Measurements from ENCODE around the gene MOK.

MOK gene

GRCh38 chr14:102202944-102203343 lies 102.0 kb downstream of the MOK start:
- H3K4me3 ChIP-seq (ENCODE audit: low read depth, low read length) = no peak overlapping the region
- TF ChIP-seq, protein P1, sequence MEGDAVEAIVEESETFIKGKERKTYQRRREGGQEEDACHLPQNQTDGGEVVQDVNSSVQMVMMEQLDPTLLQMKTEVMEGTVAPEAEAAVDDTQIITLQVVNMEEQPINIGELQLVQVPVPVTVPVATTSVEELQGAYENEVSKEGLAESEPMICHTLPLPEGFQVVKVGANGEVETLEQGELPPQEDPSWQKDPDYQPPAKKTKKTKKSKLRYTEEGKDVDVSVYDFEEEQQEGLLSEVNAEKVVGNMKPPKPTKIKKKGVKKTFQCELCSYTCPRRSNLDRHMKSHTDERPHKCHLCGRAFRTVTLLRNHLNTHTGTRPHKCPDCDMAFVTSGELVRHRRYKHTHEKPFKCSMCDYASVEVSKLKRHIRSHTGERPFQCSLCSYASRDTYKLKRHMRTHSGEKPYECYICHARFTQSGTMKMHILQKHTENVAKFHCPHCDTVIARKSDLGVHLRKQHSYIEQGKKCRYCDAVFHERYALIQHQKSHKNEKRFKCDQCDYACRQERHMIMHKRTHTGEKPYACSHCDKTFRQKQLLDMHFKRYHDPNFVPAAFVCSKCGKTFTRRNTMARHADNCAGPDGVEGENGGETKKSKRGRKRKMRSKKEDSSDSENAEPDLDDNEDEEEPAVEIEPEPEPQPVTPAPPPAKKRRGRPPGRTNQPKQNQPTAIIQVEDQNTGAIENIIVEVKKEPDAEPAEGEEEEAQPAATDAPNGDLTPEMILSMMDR (IDR thresholded peaks at IDR 0.05; ENCODE audit: low read depth, low read length) = no peak
- TF ChIP-seq POLR2A (IDR thresholded peaks at IDR 0.05; ENCODE audit: extremely low read depth, insufficient read length) (no peak), MYC (IDR thresholded peaks at IDR 0.05; ENCODE audit: low read depth, low read length) (no peak)
- TF ChIP-seq, protein P2, sequence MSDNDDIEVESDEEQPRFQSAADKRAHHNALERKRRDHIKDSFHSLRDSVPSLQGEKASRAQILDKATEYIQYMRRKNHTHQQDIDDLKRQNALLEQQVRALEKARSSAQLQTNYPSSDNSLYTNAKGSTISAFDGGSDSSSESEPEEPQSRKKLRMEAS (IDR thresholded peaks at IDR 0.05; ENCODE audit: low read depth, low read length) = no peak

GRCh38 chr14:102201776-102202175 lies 103.2 kb downstream of the MOK start:
- DNase-seq (ENCODE audit: low read depth) = no peak
- no peak overlapping the region for H3K4me3 ChIP-seq (ENCODE audit: low read depth, low read length)
- TF ChIP-seq, protein P2 (IDR thresholded peaks at IDR 0.05; ENCODE audit: low read depth, low read length) = no peak
- TF ChIP-seq POLR2A (IDR thresholded peaks at IDR 0.05; ENCODE audit: extremely low read depth, insufficient read length) (no peak), MYC (IDR thresholded peaks at IDR 0.05; ENCODE audit: low read depth, low read length) (no peak)
- TF ChIP-seq, protein P1 (IDR thresholded peaks at IDR 0.05; ENCODE audit: low read depth, low read length) = no peak

More at GRCh38 chr14:102202944-102203343, 102.0 kb downstream of the MOK start:
- DNase-seq (ENCODE audit: low read depth) = no peak

DNA sequence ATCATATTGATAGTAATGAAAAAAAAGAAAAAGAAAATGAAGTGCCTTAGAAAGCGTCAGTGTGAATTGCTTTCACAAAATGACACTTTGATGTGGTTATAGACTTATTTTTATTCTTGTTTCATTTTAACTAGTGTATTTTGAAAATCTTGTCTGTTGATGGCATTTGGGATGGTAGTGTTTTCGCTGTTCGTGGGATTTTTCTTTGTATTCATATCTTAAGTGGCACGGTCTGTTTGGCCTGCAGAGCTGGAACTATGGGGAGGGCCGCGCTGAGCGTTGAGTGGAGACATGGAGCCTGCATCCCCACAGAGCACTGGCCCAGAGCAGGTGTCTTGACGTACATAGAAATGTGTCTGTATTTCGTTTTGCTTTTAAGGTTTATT lies 103.6 kb downstream of the MOK start:
- H3K4me3 ChIP-seq (ENCODE audit: low read depth, low read length) = no peak overlapping the region
- no peak for DNase-seq (ENCODE audit: low read depth)
- TF ChIP-seq, protein P1 (IDR thresholded peaks at IDR 0.05; ENCODE audit: low read depth, low read length) = no peak
- TF ChIP-seq POLR2A (IDR thresholded peaks at IDR 0.05; ENCODE audit: extremely low read depth, insufficient read length) (no peak), MYC (IDR thresholded peaks at IDR 0.05; ENCODE audit: low read depth, low read length) (no peak)
- TF ChIP-seq, protein P2 (IDR thresholded peaks at IDR 0.05; ENCODE audit: low read depth, low read length) = no peak

GRCh38 chr14:102200690-102201352 lies 104.1 kb downstream of the MOK start:
- TF ChIP-seq, protein P2 (IDR thresholded peaks at IDR 0.05; ENCODE audit: low read depth, low read length) = no peak
- TF ChIP-seq POLR2A (IDR thresholded peaks at IDR 0.05; ENCODE audit: extremely low read depth, insufficient read length) = no peak
- no peak for TF ChIP-seq MYC (IDR thresholded peaks at IDR 0.05; ENCODE audit: low read depth, low read length)
- TF ChIP-seq, protein P1 (IDR thresholded peaks at IDR 0.05; ENCODE audit: low read depth, low read length) = no peak
- no peak for DNase-seq (ENCODE audit: low read depth)
- H3K4me3 ChIP-seq (ENCODE audit: low read depth, low read length) = no peak overlapping the region

- DNase-seq (ENCODE audit: low read depth) = no peak
- TF ChIP-seq MYC (IDR thresholded peaks at IDR 0.05; ENCODE audit: low read depth, low read length) = no peak
- no peak for TF ChIP-seq POLR2A (IDR thresholded peaks at IDR 0.05; ENCODE audit: extremely low read depth, insufficient read length)
- TF ChIP-seq, protein P1 (IDR thresholded peaks at IDR 0.05; ENCODE audit: low read depth, low read length) = no peak
- TF ChIP-seq, protein P2 (IDR thresholded peaks at IDR 0.05; ENCODE audit: low read depth, low read length) = no peak
- H3K4me3 ChIP-seq (ENCODE audit: low read depth, low read length) = no peak overlapping the region
These were observed 107.6 kb downstream of the MOK start for GRCh38 chr14:102197317-102197853.

All from NB4 (cell line).